ENCODE data around the gene IL18BP.

Gene IL18BP

DNA sequence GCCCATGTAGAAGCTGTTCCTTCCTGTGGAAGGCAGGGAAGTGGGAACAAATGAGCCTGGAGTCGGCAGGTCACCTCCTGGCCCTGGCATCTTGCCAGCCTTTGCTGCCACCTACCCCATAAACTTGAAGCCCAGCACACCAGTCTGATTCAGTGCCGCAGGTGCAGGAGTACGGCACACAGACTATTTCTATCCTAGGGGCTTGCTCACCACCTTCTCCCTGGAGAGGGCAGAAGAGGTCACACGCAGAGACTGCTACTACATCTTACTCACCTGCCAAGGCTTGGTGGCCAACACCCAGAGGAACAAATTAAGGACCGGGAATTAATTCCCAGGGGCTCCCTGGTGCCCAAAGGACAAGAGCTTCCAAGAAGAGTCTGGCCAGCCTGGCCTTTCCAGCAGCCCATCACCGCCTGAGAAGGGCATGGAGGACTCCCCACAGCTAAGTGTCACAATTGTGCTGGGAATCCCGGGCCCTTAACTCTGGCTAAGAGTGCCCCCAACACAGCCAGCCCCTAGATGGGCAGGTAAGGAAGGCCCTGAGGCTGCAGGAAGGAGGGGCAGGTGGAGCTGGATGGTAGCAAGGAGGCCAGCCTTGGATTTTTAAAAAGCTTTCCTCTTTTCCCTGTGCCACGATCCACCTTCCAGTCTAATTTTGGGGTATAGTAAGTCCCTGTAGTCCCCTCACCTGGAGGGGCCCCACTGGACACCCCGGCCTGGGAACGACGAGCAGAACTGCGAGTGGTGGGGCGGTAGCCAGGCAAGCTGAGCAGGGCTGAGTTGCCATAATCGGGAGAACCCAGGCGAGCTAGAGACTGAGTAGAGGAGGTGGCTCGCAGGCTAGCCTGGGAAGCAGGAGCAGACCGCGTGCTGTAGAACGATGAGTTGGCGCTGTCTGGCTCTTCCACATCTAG lies 6.9 kb downstream of the IL18BP start:
- no peak overlapping the region for H3K4me3 ChIP-seq (ENCODE audit: low read length)
- H4K20me1 ChIP-seq (ENCODE audit: control insufficient read depth, insufficient read depth, low read depth, low read length), result no peaks in the 10 kb centered on the region; the same call in 1 of the 2 replicates
- TF ChIP-seq, protein P1, sequence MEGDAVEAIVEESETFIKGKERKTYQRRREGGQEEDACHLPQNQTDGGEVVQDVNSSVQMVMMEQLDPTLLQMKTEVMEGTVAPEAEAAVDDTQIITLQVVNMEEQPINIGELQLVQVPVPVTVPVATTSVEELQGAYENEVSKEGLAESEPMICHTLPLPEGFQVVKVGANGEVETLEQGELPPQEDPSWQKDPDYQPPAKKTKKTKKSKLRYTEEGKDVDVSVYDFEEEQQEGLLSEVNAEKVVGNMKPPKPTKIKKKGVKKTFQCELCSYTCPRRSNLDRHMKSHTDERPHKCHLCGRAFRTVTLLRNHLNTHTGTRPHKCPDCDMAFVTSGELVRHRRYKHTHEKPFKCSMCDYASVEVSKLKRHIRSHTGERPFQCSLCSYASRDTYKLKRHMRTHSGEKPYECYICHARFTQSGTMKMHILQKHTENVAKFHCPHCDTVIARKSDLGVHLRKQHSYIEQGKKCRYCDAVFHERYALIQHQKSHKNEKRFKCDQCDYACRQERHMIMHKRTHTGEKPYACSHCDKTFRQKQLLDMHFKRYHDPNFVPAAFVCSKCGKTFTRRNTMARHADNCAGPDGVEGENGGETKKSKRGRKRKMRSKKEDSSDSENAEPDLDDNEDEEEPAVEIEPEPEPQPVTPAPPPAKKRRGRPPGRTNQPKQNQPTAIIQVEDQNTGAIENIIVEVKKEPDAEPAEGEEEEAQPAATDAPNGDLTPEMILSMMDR (IDR thresholded peaks at IDR 0.05; ENCODE audit: low read depth, low read length, poor library complexity, severe bottlenecking), result no peak
- no peak for TF ChIP-seq EZH2phosphoT487 (IDR thresholded peaks at IDR 0.05; ENCODE audit: borderline replicate concordance, low read length)
- H3K4me1 ChIP-seq (ENCODE audit: control insufficient read depth, low read length), result no peaks in the 10 kb centered on the region
- 0 out of 2 replicates have a peak, but pooled peaks cover 4% of the 10 kb centered on the region for H3F3A ChIP-seq (ENCODE audit: control insufficient read depth, insufficient read depth)
- no peaks in the 10 kb centered on the region for H3K79me2 ChIP-seq (ENCODE audit: control insufficient read depth, low read length)
- H3K27ac ChIP-seq (ENCODE audit: low read depth, low read length), result no peak overlapping the region
- H3K27me3 ChIP-seq (ENCODE audit: control insufficient read depth, low read length), result no peaks in the 10 kb centered on the region
- no peak overlapping the region for H3K4me2 ChIP-seq (ENCODE audit: low read length)
- H3K9me3 ChIP-seq (ENCODE audit: control insufficient read depth, insufficient read depth, low read length), result no peaks in the 10 kb centered on the region
- peaks cover 87% of the 10 kb centered on the region for H3K36me3 ChIP-seq (ENCODE audit: control insufficient read depth, low read length)
- no peaks in the 10 kb centered on the region for H3K9me2 ChIP-seq (replicated peaks; ENCODE audit: control insufficient read depth, low read length)

DNA sequence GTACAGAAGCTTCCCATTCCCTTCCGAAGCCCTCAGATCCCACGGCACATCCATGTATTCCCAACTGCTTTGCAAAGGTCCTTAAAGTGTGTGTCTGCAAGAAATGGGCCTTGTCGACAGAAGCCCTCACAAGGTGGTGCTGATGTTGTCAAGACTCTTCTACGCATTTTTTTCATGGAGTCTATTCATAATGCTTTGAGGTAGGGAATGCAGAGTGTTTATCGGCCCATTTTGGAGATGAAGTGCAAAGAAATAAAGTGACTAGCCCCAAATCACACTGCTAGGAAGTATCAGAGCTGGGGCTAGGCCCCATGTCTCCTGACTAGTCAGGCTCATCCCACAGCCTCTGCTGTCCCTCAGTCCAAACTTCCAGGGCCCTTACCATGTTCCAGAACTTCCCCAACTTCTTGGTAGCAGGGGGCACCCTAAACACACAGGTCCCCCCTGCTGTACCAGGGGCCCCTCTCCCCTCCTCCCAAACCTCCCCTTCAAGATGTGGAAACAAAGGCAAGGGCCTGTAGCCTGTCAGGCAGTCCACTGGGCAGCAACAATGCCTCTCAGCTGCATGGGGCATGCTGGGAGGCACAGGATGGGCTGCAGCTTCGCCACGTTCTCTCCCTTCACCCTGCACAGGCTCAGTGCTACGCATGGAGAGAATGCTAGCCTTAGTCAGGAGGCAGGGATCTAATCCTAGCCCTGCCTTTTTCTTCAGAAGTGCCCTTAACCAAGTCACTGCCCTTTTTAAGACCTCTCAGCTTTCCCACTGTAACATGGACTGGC lies 7.8 kb downstream of the IL18BP start:
- H3K4me3 ChIP-seq (ENCODE audit: low read length), result no peak overlapping the region
- no peak overlapping the region for H3K4me2 ChIP-seq (ENCODE audit: low read length)
- H3K27me3 ChIP-seq (ENCODE audit: control insufficient read depth, low read length), result no peaks in the 10 kb centered on the region
- no peaks in the 10 kb centered on the region for H3K9me3 ChIP-seq (ENCODE audit: control insufficient read depth, insufficient read depth, low read length)
- peaks cover 95% of the 10 kb centered on the region for H3K36me3 ChIP-seq (ENCODE audit: control insufficient read depth, low read length)
- H3K79me2 ChIP-seq (ENCODE audit: control insufficient read depth, low read length), result no peaks in the 10 kb centered on the region
- TF ChIP-seq EZH2phosphoT487 (IDR thresholded peaks at IDR 0.05; ENCODE audit: borderline replicate concordance, low read length), result no peak
- TF ChIP-seq, protein P1 (IDR thresholded peaks at IDR 0.05; ENCODE audit: low read depth, low read length, poor library complexity, severe bottlenecking), result no peak
- H4K20me1 ChIP-seq (ENCODE audit: control insufficient read depth, insufficient read depth, low read depth, low read length), result no peaks in the 10 kb centered on the region; the same call in 1 of the 2 replicates
- 0 out of 2 replicates have a peak, but pooled peaks cover 4% of the 10 kb centered on the region for H3F3A ChIP-seq (ENCODE audit: control insufficient read depth, insufficient read depth)
- no peak overlapping the region for H3K27ac ChIP-seq (ENCODE audit: low read depth, low read length)
- no peaks in the 10 kb centered on the region for H3K9me2 ChIP-seq (replicated peaks; ENCODE audit: control insufficient read depth, low read length)
- no peaks in the 10 kb centered on the region for H3K4me1 ChIP-seq (ENCODE audit: control insufficient read depth, low read length)

DNA sequence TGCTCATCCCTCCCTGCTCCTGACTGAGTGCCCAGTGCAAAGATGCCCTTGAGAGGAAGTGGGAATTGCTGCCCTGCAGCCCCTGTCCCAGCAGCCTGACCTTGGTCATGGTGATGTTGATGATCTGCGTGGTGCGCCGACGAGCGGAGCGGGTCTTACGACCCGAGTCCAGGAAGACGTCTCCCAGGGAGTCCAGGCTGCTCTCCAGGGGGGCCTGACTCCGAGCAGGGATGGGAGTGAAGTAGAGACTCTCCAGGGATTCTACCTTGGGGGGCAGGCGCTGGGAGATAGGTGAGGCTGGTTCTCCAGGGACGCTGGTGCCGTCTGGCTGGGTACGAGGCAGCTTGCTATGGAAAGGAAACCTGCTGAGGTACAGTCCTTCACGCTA lies 8.4 kb downstream of the IL18BP start:
- TF ChIP-seq, protein P1 (IDR thresholded peaks at IDR 0.05; ENCODE audit: low read depth, low read length, poor library complexity, severe bottlenecking), result no peak
- no peak for TF ChIP-seq EZH2phosphoT487 (IDR thresholded peaks at IDR 0.05; ENCODE audit: borderline replicate concordance, low read length)
- Histone ChIP-seq H3K9me2 (replicated peaks; ENCODE audit: control insufficient read depth, low read length) (no peaks in the 10 kb centered on the region), H3F3A (ENCODE audit: control insufficient read depth, insufficient read depth) (0 out of 2 replicates have a peak, but pooled peaks cover 4% of the 10 kb centered on the region), H3K27me3 (ENCODE audit: control insufficient read depth, low read length) (no peaks in the 10 kb centered on the region), H3K9me3 (ENCODE audit: control insufficient read depth, insufficient read depth, low read length) (no peaks in the 10 kb centered on the region), H3K4me3 (ENCODE audit: low read length) (no peak overlapping the region), H3K36me3 (ENCODE audit: control insufficient read depth, low read length) (peaks cover 95% of the 10 kb centered on the region), H3K79me2 (ENCODE audit: control insufficient read depth, low read length) (no peaks in the 10 kb centered on the region), H3K27ac (ENCODE audit: low read depth, low read length) (no peak overlapping the region), H4K20me1 (ENCODE audit: control insufficient read depth, insufficient read depth, low read depth, low read length) (no peaks in the 10 kb centered on the region; the same call in 1 of the 2 replicates), H3K4me2 (ENCODE audit: low read length) (no peak overlapping the region), H3K4me1 (ENCODE audit: control insufficient read depth, low read length) (no peaks in the 10 kb centered on the region)

Measured in DOHH2 (cell line).